Retinal pigment epithelial cell (primary cell): ENCODE results near the gene PRLR.
"Not testable (repeated sequence)": the region's sequence is repeated elsewhere in the genome, so short reads cannot be mapped to it uniquely, and the experiment has no call there.

Experiments
- DNase-seq: peaks from one replicate; pipeline ENCODE4 v3.0.0-alpha.2; 2010; ENCODE audit warnings: low read depth
- H3K4me3 ChIP-seq: 2 replicates; pipeline ENCODE4 v1.5.1; 2011; ENCODE audit warnings: mild to moderate bottlenecking, low read length, control low read depth, moderate library complexity
- TF ChIP-seq, protein P1 (sequence below): conservative IDR thresholded peaks from 2 replicates; pipeline ENCODE4 v1.5.1; 2011; ENCODE audit warnings: low read depth, low read length, control low read depth, inconsistent platforms

PRLR gene

DNA sequence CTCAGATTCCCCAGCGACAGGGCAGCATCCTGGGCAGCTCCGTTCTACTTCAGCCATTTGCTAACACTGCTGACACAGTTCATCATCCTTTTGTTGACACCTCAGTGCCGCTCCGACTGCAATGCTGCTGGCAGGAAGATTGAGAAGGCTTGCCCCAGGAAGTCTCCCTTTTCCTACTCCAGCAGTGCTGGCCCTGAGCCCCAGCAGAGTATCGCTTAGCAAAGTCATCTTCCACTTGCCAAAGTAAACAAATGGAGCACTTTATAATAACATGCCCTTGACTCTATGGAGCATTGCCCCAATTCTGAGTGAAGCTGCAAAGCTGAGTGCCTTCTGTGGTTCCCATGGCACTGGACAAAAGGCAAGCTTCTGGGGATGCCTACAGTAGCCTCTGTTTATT lies 32.2 kb downstream of the PRLR start:
- H3K4me3 ChIP-seq, result no peak overlapping the region
- TF ChIP-seq, protein P1, sequence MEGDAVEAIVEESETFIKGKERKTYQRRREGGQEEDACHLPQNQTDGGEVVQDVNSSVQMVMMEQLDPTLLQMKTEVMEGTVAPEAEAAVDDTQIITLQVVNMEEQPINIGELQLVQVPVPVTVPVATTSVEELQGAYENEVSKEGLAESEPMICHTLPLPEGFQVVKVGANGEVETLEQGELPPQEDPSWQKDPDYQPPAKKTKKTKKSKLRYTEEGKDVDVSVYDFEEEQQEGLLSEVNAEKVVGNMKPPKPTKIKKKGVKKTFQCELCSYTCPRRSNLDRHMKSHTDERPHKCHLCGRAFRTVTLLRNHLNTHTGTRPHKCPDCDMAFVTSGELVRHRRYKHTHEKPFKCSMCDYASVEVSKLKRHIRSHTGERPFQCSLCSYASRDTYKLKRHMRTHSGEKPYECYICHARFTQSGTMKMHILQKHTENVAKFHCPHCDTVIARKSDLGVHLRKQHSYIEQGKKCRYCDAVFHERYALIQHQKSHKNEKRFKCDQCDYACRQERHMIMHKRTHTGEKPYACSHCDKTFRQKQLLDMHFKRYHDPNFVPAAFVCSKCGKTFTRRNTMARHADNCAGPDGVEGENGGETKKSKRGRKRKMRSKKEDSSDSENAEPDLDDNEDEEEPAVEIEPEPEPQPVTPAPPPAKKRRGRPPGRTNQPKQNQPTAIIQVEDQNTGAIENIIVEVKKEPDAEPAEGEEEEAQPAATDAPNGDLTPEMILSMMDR, result no peak
- no peak for DNase-seq

DNA sequence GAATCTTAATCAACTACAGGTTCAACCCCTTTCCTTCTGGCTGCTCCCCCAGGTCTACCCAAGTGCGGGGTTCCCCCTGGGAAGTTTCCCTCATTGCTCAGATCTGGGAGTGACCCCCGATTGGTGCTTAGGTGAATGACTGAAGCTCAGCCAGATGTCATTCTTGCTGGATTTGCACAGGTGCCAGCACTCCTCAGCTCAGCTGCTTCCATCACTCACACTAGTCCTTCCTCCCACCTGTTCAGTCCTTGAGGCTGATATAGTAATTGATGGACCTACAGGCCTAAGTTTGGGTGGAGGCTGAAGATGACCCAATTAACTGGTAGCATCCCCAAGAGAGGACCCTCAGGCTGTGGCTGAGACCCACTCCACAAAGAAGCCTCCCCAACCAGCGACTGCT lies 32.9 kb downstream of the PRLR start:
- no peak for DNase-seq
- TF ChIP-seq, protein P1, result no peak
- no peak overlapping the region for H3K4me3 ChIP-seq

DNA sequence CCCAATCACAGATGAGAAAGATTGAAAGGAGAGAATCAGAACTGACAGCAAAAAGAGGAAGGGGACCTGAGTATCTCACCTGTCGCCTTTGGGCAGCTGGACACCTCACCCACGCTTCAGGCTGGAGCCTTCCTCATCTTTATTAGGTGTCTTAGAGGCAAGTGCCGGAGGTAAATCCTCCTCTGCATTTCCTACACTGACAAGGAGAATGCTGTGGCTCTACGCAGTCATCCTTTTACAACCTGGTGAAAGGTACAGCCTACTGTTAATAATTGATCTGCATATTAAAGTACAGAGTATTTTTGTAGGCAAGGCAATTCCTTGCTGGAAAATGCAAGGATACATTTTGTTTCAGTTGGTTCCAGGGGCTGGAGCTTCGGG lies 34.8 kb downstream of the PRLR start:
- TF ChIP-seq, protein P1, result no peak
- DNase-seq, result no peak

DNA sequence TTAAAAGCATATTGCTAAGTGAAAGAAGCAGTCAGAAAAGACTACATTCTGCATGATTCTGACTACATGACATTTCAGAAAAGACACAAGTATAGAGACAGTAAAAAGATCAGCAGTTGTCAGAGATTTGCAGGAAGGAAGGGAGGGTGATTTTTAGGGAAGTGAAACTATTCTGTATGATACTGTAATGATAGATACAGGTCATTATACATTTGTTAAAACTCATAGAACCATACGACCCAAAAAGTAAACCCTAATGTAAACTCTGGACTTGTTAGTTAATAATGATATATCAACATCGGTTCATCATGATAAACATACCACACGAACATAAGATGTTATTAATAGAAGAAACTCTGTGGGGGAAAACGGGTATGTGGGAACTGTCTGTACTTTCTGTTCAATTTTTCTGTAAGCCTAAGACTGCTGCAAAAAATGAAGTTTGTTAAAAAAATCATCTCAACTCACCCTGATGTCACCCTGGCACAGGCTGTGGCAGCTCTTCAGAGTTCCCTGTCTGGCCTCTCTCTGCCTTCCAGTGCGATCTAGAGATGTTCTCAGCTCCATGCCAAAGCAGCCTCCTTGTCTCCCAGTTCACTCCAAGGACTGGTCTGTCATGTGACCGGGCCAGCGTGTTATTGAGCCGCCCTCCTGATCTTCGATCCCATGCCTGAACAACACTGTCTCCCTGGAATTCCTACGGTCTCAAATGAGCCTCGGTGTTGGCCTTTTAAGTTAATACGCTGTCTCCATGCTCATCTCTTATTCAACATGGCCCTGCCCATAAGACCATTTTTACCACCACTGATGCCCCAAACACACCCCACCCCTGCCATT lies 35.4 kb downstream of the PRLR start:
- TF ChIP-seq, protein P1, result no peak
- no peak overlapping the region for H3K4me3 ChIP-seq
- no peak for DNase-seq

More for the DNA sequence above, 34.8 kb downstream of the PRLR start:
- H3K4me3 ChIP-seq, result no peak overlapping the region

DNA sequence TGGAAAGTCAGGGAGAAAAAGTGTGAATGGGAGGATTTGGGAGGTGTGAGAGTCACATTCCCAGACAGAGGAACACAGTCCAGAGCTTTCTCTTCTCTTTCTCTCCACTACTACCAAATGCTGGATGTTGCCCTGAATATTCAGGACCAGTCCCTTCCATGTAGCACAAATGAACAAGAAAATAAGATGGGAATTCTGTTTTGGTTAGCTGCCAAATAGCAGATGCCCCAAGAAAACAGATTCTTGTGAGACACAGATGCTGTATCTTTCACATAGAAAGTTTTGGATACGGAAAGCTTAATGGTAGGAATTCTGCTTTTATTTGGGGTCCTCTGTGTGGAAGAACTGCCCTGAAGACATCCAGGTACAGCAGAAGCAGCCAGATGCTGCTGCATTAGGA lies 37.8 kb downstream of the PRLR start:
- H3K4me3 ChIP-seq, result no peak overlapping the region
- no peak for DNase-seq
- TF ChIP-seq, protein P1, result no peak

DNA sequence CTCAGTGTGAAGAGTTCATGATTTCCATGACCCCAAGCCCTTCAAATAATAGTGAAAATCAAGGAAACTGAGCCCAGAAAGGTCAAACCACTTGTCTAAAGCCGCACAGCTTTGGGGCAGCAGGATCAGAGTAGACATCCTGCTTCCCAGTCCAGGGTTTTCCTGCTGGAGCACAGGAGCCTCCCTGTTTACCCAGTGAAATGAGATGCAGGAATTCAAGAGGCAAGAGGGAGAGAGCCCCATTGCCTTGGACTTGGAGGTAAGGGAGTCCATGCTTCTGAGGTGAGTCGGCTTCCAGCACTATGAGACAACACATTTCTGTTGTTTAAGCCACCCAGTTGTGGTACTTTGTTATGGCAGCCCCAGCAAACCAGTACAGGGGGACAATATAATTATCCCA lies 40.5 kb downstream of the PRLR start:
- DNase-seq, H3K4me3 ChIP-seq: not testable (repeated sequence)

DNA sequence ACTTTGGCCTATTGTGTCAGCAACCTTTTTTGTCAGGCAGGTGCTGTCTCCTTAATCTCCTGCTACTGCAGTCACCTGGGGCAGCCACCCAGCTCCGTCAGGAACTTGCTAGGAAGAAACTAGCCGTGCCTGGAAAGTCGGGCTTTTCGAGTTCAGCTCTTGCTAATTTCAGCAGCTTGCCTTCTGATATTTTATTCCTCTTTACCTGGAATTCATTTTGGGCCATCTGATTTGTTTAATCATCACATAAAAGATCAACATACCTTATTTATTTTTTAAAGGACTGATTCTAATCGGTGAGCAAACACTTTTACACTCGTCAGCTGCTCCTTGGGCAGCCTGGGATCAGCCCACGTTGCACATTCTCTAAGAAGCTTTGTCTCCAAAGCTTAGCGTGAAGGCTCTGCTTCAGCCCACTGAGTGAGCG lies 42.2 kb downstream of the PRLR start:
- no peak for DNase-seq
- TF ChIP-seq, protein P1, result no peak

DNA sequence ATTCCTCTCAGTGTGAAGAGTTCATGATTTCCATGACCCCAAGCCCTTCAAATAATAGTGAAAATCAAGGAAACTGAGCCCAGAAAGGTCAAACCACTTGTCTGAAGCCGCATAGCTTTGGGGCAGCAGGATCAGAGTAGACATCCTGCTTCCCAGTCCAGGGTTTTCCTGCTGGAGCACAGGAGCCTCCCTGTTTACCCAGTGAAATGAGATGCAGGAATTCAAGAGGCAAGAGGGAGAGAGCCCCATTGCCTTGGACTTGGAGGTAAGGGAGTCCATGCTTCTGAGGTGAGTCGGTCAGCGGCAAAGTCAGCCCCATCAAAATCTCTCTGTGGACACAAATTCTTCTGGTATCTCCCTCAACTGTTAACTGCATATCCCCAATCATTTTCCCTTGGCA lies 42.7 kb downstream of the PRLR start:
- not testable (repeated sequence) for DNase-seq, H3K4me3 ChIP-seq

More for the DNA sequence above, 42.2 kb downstream of the PRLR start:
- H3K4me3 ChIP-seq, result no peak overlapping the region
